Stimulated activated CD4-positive, alpha-beta T cell treated with anti-CD3 and anti-CD28 coated beads, Interleukin-2, amount 100 ng/mL, for 48 hours (primary cell): ENCODE data around the gene SLC39A13.
A peak's percentile ranks its signal among the peaks of the same experiment; 100 is the strongest.

Experiments
- DNase-seq, 2 donors: peaks; one replicate each; pipeline ENCODE4 v3.0.0-alpha.2; 2020

SLC39A13 gene

GRCh38 chr11:47406896-47407745, 1.3 kb upstream of the SLC39A13 start:
- DNase-seq, result no peak

DNA sequence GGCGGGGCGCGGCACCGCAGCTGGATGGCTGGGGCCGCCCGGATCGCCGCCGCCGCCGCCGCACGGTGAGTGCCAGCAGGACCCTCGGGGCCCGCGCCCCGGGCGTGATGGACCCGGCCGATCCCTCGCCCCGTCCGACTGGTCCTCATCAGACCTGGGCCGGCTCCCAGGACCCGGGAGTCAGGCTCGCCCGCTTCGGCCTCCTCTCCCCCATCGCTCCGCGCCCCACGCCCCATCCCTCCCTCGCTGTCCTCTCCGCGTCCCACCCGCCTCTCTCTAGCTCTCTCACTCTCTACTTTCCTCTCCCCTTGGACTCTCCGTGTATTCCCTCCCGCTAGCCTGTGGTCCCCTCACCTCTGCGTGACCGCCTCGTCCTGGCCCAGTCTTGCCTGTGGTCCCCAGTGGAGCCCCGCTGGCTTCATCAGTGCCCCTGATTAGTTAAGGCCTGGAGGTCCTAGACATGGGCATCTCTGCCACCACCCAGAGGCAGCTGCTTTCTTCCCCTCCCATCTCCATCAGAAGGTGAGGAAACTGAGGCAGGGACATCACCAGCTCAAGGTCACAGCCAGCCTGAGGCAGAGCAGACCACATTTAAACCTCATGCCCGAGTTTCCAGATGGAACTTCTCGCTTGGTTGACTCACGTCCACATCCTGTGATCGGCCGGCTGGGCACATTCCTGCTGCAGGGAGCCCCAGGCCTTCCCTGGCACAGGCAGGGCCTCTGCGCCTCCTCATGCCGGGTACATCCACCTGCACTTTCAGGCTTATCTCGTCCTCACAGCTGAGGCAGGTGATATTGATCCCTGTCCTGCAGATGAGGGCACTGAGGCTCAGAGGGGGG, 429 bp downstream of the SLC39A13 start:
- no peak for DNase-seq

- DNase-seq, result no peak
These were observed 1.3 kb downstream of the SLC39A13 start for GRCh38 chr11:47409440-47410369.

GRCh38 chr11:47410370-47411264, 2.2 kb downstream of the SLC39A13 start:
- DNase-seq, result no peak

GRCh38 chr11:47411884-47412746, 3.7 kb downstream of the SLC39A13 start:
- DNase-seq, result peak; percentile 62

DNA sequence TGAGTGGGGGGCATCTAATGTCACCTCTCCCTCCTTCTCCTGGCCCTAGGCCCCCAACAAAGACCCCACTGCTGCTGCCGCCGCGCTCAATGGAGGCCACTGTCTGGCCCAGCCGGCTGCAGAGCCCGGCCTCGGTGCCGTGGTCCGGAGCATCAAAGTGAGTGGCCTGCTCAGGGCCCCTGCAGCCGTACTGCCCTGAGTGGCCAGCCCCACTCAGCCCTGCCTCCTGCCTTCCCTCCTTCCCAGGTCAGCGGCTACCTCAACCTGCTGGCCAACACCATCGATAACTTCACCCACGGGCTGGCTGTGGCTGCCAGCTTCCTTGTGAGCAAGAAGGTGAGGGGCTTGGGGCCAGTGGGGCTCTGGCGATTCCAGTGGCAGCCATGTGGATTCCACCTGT, 5.0 kb downstream of the SLC39A13 start:
- DNase-seq, result no peak

DNA sequence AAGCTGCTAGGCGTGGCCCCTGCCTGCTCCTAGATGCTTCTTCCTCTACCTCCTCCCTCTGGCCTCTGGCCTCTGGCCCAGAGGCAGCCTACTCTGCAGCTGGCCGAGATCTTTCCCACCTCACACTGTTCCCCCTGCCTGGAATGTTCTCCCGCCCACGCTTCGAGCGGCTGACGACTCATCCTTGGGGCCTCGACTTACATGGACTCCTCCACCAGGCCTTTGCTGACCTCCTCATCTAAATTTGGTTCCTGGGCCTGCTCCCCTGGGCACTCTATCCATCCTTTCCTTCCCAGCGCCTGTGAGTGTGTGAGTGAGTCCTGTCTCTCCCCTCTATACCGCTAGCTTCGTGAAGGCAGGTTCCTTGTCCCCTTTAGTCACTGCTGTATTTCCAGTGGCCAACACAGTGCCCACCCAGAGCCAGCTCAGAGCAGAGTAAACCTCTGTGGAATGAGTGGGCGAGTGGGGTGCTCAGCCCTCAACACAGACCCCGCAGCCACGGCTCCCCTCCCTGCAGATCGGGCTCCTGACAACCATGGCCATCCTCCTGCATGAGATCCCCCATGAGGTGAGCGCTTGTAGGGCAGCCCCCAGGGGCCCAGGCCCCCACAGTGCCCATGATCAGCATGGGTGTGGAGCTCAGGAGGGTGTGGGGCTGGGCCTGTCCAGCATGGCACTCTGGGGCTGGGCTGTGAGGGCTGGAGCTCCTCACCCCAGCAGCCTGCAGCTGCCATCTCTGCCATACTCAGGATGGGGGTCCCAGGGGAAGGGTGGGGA, 5.7 kb downstream of the SLC39A13 start:
- no peak for DNase-seq

- no peak for DNase-seq
These were observed 6.3 kb downstream of the SLC39A13 start for GRCh38 chr11:47414685-47415070.

GRCh38 chr11:47415091-47415854, 6.9 kb downstream of the SLC39A13 start:
- DNase-seq, result no peak

DNA sequence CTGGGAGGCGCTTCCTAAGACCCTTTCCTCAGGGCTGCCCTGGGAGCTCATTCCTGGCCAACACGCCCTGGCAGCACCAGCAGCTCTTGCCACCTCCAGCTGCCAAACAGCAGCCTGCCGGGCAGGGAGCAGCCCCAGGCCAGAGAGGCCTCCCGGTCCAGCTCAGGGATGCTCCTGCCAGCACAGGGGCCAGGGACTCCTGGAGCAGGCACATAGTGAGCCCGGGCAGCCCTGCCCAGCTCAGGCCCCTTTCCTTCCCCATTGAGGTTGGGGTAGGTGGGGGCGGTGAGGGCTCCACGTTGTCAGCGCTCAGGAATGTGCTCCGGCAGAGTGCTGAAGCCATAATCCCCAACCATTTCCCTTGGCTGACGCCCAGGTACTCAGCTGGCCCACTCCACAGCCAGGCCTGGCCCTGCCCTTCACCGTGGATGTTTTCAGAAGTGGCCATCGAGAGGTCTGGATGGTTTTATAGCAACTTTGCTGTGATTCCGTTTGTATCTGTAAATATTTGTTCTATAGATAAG, 7.6 kb downstream of the SLC39A13 start:
- DNase-seq, result no peak

- DNase-seq, result no peak
These were observed 9.3 kb downstream of the SLC39A13 start for GRCh38 chr11:47417712-47418111.

DNA sequence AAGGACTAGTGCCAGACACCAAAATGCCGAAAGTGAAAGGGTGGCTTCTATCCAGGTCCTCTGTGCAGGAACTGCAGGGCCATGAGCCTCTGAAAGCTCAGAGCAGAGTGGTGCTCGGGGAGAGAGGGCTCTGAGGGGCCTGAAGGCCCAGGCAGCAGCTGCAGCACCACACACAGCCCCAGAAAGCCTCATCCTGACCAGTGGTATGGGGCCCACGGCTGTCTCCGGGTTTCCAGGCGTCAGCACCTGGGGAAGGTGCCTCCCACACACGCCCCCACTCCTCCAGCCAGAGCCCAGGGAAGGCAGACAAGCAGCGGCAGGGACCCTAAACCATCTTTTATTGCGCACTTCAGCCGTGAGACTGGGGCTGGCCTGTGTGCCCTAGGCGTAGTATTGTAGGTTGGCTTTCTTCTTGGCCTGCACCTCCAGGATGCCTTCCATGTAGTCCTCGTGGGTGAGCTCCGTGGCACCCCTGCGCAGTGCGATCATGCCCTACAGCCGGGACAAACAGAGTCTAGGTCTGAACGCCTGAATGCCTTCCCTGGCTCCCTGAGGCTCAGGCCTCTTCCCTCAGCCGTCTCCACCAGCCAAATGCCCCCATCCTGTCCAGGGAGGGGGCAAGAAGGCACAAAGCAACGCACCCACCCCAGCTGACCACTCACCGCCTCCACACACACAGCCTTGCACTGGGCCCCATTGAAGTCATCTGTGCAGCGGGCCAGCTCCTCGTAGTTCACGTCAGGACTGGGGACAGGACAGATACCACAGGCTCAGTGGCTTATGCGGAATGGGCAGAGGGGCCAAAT, 10.3 kb downstream of the SLC39A13 start:
- no peak for DNase-seq

DNA sequence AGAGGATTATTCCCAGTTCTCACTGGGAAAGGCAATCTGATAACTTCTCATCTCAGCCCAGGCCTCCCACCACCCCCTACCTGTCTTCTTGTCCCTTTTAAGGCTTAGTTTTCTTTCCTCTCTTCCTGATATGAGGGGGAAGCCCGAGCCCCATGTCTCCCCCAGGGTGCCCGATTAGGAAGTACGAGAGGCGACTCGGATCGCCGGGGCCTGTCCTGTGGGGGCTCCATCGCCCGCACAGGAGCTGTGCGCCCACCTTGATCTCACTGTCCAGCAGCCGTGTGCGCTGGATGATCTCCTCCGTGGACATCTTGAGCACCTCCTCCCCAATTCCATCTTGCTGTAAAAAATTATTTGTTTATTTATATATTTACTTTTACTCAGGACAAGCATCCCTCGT, 17.2 kb downstream of the SLC39A13 start:
- DNase-seq, result no peak

GRCh38 chr11:47426062-47426956, 17.9 kb downstream of the SLC39A13 start, which contains the start of gene PSMC3:
Gene PSMC3 (minus strand): TSS chr11:47426439. CDS start chr11:47426279, 160 bp downstream.
- DNase-seq, result peak; percentile 99 to 100

GRCh38 chr11:47430524-47430923, 22.1 kb downstream of the SLC39A13 start:
- DNase-seq, result no peak

DNA sequence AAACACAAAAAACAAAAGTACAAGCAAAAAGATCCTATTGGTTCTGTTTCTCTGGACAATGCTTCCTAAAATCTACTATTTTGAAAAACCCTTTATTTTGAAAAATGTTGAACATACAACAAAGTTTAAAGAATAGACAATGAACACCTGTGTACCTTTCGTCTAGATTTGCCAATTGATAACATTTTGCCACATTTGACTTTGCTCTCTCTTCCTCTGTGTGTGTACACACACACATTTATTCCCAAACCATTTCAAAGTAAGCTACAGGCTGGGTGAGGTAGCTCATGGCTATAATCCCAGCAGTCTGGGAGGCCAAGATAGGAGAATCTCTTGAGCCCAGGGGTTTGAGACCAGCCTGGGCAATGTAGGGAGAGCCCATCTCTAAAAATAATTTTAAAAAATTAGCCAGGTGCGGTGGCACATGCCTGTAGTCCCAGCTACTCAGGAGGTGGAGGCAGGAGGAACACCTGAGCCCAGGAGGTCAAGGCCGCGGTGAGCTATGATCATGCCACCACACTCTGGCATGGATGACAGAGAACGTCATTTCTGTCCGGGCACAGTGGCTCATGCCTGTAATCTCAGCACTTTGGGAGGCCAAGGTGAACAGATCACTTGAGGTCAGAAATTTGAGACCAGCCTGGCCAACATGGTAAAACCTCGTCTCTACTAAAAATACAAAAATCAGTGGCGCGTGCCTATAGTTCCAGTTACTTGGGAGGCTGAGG, 23.1 kb downstream of the SLC39A13 start:
- no peak for DNase-seq
